Kidney (tissue), 14 donors: ENCODE measurements around the gene DNASE1L3. TPM values are rescaled to one million over a fixed set of nuclear protein-coding genes. Genes with fewer than 3 reads are reported as not detected.

Experiments used
- DNase-seq, 5 donors: peaks; one replicate each; pipeline ENCODE4 v3.0.0-alpha.2; 2013 to 2020
- FAIRE-seq: peaks from 2 replicates; lab custom pipeline; 2012; peaks lifted over from hg19 to GRCh38; lab: Jason Lieb, UNC
- H3K27ac ChIP-seq, 2 donors: one replicate each; pipeline ENCODE4 v1.7.0; 2013; ENCODE audit warnings: low read depth in 2 of 2, low read length in 2 of 2, inconsistent platforms in 1 of 2
- H3K27me3 ChIP-seq: one replicate; pipeline ENCODE4 v1.7.1; 2013; ENCODE audit warnings: low read length, inconsistent platforms; ENCODE audit not compliant: control insufficient read depth, insufficient read depth
- H3K36me3 ChIP-seq, 3 donors: one replicate each; pipeline versions ENCODE4 v1.7.0 to v1.7.1; 2013; ENCODE audit warnings: low read length in 3 of 3, control low read depth in 1 of 3, inconsistent platforms in 1 of 3; ENCODE audit not compliant: insufficient read depth in 3 of 3, control insufficient read depth in 2 of 3
- H3K4me1 ChIP-seq, 3 donors: one replicate each; pipeline versions ENCODE4 v1.7.0 to v1.7.1; 2013; ENCODE audit warnings: low read length in 3 of 3, inconsistent platforms in 1 of 3, low read depth in 1 of 3; ENCODE audit not compliant: control insufficient read depth in 2 of 3, insufficient read depth in 2 of 3
- H3K4me3 ChIP-seq, 3 donors: one replicate each; pipeline versions ENCODE4 v1.7.0 to v1.8.1; 2013; ENCODE audit warnings: low read length in 3 of 3, control low read depth in 1 of 3, inconsistent platforms in 1 of 3
- H3K9ac ChIP-seq, 3 donors: one replicate each; pipeline versions ENCODE4 v1.7.0 to v1.7.1; 2013; ENCODE audit warnings: low read length in 3 of 3, control low read depth in 1 of 3, inconsistent platforms in 1 of 3
- H3K9me3 ChIP-seq, 3 donors: one replicate each; pipeline versions ENCODE4 v1.7.0 to v1.7.1; 2013; ENCODE audit warnings: low read length in 3 of 3, control low read depth in 1 of 3, inconsistent platforms in 1 of 3; ENCODE audit not compliant: control insufficient read depth in 2 of 3, insufficient read depth in 1 of 3
- CTCF ChIP-seq: IDR thresholded peaks from 3 replicates; pipeline ENCODE4 v1.5.1; 2012; ENCODE audit warnings: mild to moderate bottlenecking, moderate library complexity, borderline replicate concordance; ENCODE audit not compliant: insufficient read depth; ENCODE audit errors: extremely low read depth
- intact Hi-C: fragments of 100-400 bp; cut with DNase I; formaldehyde crosslinking; loops from one replicate; pipeline ENCODE4 v1.11.1; 2022
- polyA plus RNA-seq: library from polyadenylated mRNA; stranded (reverse); fragments of 350-450 nt; fragmentation: Illumina TruSeq; extraction: RNeasy Lipid Tissue Mini Kit (QIAGEN cat#74804); gene quantifications from one replicate; pipeline ENCODE4 v1.2.3, GENCODE V29; 2014; ENCODE audit warnings: low read depth, low replicate concordance; ENCODE audit not compliant: insufficient read depth
- total RNA-seq: library from RNA; stranded (reverse); fragmentation: NEBNext Ultra II Directional; extraction: Animal tissue kit (Norgen Biotek cat#: 25700); gene quantifications from one replicate; pipeline ENCODE4 v1.2.1, GENCODE V29; 2021
- donor health status: control.
- donor health status: control.
- donor health status: control.
- donor health status: control.
- donor health status: control.
- donor health status: DM: yes; HTN: yes; CAD: no.
- donor health status: Normal renal cell carcinoma (clear cell type).

The DNASE1L3 gene
- total and polyA plus RNA-seq, 2 donors from 2014 or later, result 24.9 to 27.5 TPM

DNA sequence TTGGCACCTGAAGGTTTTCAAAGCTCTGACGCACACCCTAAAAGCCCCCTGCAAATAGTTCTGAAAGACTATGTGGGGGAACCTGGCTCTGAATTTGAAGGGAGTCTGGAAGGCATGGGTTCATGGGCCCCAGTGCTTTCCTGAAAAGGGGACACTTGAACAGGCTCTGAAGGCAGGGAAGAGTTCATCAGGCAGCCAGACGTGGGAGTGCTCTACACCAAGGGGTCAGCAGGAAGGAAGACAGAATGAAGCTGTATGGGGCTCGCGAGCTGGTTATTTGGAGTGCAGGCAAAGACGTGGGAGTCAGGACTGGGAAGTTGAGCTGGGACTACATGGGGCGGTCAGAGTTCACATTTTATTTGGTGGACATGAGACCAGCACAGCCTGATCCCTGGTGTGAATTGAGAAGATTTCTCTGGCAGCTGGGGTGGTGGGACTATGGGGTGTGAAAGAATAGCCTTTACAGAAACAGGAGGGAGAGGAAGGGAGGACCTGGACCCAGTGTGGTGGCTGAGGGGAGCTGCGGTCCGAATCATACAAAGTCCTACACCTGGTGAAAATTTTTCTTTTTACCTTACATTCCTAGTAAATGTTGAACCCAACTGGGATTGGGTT lies 39.4 kb upstream of the DNASE1L3 start:
- FAIRE-seq, result no peak
- Histone ChIP-seq H3K27me3 (no peaks in the 10 kb centered on the region), H3K27ac (peak overlapping the region; percentile 12 to 45), H3K4me3 (peak overlapping the region in 2 of 3 donors; percentile 26 to 27), H3K9ac (no peak overlapping the region), H3K9me3 (no peaks in the 10 kb centered on the region), H3K4me1 (peaks cover 2 to 8% (median 3%) of the 10 kb centered on the region in 3 donors), H3K36me3 (no peaks in the 10 kb centered on the region)
- TF ChIP-seq CTCF, result no peak
- intact Hi-C loops, result no loop called here
- DNase-seq, result peak in 4 of 5 donors; percentile 70 to 86 (median 76)

DNA sequence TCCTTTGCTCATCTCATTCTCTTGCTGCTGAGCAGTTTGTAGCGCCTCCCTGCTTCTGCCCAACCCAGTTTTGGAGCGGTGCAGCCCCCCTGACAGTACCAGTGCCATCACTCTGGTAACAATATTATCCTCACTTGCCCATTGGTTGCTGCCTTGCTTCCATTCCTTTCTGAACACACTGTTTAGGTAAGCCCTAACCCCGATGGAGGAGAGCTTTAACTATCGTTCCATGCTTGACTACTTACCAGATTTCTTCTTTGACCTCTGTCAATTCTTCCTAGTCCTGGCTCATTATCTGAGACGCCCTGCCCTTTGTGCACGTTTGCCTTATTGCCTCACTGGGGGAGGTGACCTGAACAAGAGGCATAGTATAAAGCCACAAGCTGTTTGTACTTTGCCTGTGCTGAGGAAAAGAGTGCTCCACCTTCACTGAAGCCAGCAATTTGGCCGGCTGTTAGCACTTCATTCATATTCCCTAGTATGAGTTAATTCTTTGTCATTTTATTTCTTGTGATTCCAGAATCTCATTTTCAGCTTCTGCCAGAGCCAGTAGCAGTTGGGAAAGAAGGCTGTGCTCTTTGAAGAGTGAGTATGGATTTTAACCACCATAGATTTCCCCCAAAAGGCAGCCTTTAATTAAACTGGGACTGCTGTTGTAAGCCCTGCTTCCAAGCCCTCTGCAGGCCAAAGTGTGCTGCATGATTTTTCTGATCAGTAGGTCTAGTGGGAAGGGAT lies 38.8 kb upstream of the DNASE1L3 start:
- no peaks in the 10 kb centered on the region for H3K36me3 ChIP-seq
- peak; percentile 13 for TF ChIP-seq CTCF
- H3K27ac ChIP-seq, result peak overlapping the region; percentile 12 to 45
- no peak overlapping the region for H3K9ac ChIP-seq
- H3K4me3 ChIP-seq, result peak overlapping the region in 1 of 3 donors; percentile 27
- no peaks in the 10 kb centered on the region for H3K9me3 ChIP-seq
- peaks cover 2 to 8% (median 3%) of the 10 kb centered on the region in 3 donors for H3K4me1 ChIP-seq
- FAIRE-seq (no peak), DNase-seq (peak in 3 of 5 donors; percentile 19 to 52 (median 49))
- H3K27me3 ChIP-seq, result no peaks in the 10 kb centered on the region
- intact Hi-C loops, result no loop called here

GRCh38 chr3:58246148-58247047 lies 35.6 kb upstream of the DNASE1L3 start:
- Histone ChIP-seq H3K27me3 (no peaks in the 10 kb centered on the region), H3K9me3 (no peaks in the 10 kb centered on the region), H3K27ac (peak overlapping the region in 1 of 2 donors; percentile 61), H3K4me1 (peaks cover 2 to 17% (median 3%) of the 10 kb centered on the region in 3 donors), H3K4me3 (no peak overlapping the region), H3K9ac (no peak overlapping the region), H3K36me3 (no peaks in the 10 kb centered on the region)
- TF ChIP-seq CTCF, result no peak
- DNase-seq, result no peak
- intact Hi-C loops, result no loop called here
- FAIRE-seq, result no peak
